K562 (cell line): ENCODE measurements around the gene PUS10. TPM values are rescaled to one million over a fixed set of nuclear protein-coding genes. Genes with fewer than 3 reads are reported as not detected.

Experiments
- ATAC-seq: fragments of 200-7000 bp; cut with Tn5 transposase; 3 replicates; pipeline ENCODE4 v1.9.1; 2020; ENCODE audit warnings: moderate library complexity
- BruUV-seq: library from RNA; stranded (reverse); fragments of 400-500 nt; replicated peaks from 2 replicates; lab custom pipeline; 2021; lab: Mats Ljungman, UMichigan
- CTCF ChIA-PET: fragments of 300-600 bp; formaldehyde crosslinking; extraction: SDS; loops from one replicate; lab custom pipeline; 2021; ENCODE audit warnings: low intra/inter-chr PET ratio; lab: Yijun Ruan, JAX
- POLR2A ChIA-PET: fragments of 300-600, 350-650 bp; sonication (Branson Sonifier 250); formaldehyde crosslinking; extraction: SDS; loops from one replicate; lab custom pipeline; 2021; ENCODE audit warnings: antibody characterized with exemption, inconsistent platforms; lab: Yijun Ruan, JAX
- DNase-seq, 4 experiments: peaks; one replicate each; pipeline versions ENCODE4 v3.0.0 to v3.0.0-alpha.2; 2011 to 2018; ENCODE audit warnings: low spot score in 3 of 4, mixed read lengths in 3 of 4; ENCODE audit errors: extremely low read depth in 1 of 4
- FAIRE-seq: peaks from 2 replicates; lab custom pipeline; 2011; peaks lifted over from hg19 to GRCh38; lab: Jason Lieb, UNC
- H2AFZ ChIP-seq: 2 replicates; pipeline ENCODE4 v1.6.0; 2011; ENCODE audit warnings: low read depth, low read length, control low read depth, inconsistent platforms
- H3K27ac ChIP-seq: fragments of 200-600 bp; 3 replicates; pipeline ENCODE4 v1.8.0; 2011; ENCODE audit warnings: low read depth, mild to moderate bottlenecking, control low read depth, inconsistent platforms, low read length, moderate library complexity, mixed read lengths; ENCODE audit errors: extremely low read depth
- H3K27me3 ChIP-seq, 2 experiments: fragments of 300-600 bp in 1 of 2; 2 replicates in 1 of 2; 3 replicates in 1 of 2; pipeline versions ENCODE4 v1.6.0 to v1.8.0; 2011; ENCODE audit warnings: inconsistent platforms in 2 of 2, low read length in 2 of 2, mild to moderate bottlenecking in 1 of 2, mixed read lengths in 1 of 2, moderate library complexity in 1 of 2; ENCODE audit not compliant: control insufficient read depth in 2 of 2, insufficient read depth in 2 of 2
- H3K36me3 ChIP-seq: fragments of 300-600 bp; 3 replicates; pipeline ENCODE4 v1.8.0; 2011; ENCODE audit warnings: mild to moderate bottlenecking, low read length, inconsistent platforms; ENCODE audit not compliant: control insufficient read depth, insufficient read depth
- H3K4me1 ChIP-seq, 2 experiments: fragments of 200-600 bp in 1 of 2; replicated peaks in 1 of 2; 2 replicates in 1 of 2; 3 replicates in 1 of 2; pipeline versions ENCODE4 v1.5.1 to v1.8.0; 2011; ENCODE audit warnings: inconsistent platforms in 2 of 2, low read length in 2 of 2, mild to moderate bottlenecking in 1 of 2, mixed read lengths in 1 of 2, moderate library complexity in 1 of 2; ENCODE audit not compliant: control insufficient read depth in 2 of 2, insufficient read depth in 2 of 2
- H3K4me2 ChIP-seq: 2 replicates; pipeline ENCODE4 v1.6.1; 2011; ENCODE audit warnings: low read length, control low read depth, inconsistent platforms, mixed read lengths; ENCODE audit not compliant: insufficient read depth
- H3K4me3 ChIP-seq: fragments of 200-600 bp; sonication (generic), shearing (Covaris generic); 2 replicates; pipeline ENCODE4 v1.5.1; 2016; ENCODE audit warnings: control low read depth, inconsistent platforms
- H3K79me2 ChIP-seq: fragments of 200-600 bp; 3 replicates; pipeline ENCODE4 v1.8.0; 2011; ENCODE audit warnings: low read length, inconsistent platforms; ENCODE audit not compliant: control insufficient read depth, insufficient read depth
- H3K9ac ChIP-seq, 2 experiments: 2 replicates each; pipeline versions ENCODE4 v1.6.0 to v1.6.1; 2011; ENCODE audit warnings: low read depth in 2 of 2, low read length in 2 of 2, control low read depth in 1 of 2, inconsistent platforms in 1 of 2, mild to moderate bottlenecking in 1 of 2, mixed read lengths in 1 of 2; ENCODE audit not compliant: insufficient read depth in 1 of 2
- H3K9me1 ChIP-seq: one replicate; pipeline ENCODE4 v1.6.0; 2011; ENCODE audit warnings: inconsistent platforms, mild to moderate bottlenecking, low read length, moderate library complexity; ENCODE audit not compliant: control insufficient read depth, insufficient read depth
- H3K9me3 ChIP-seq: replicated peaks from 2 replicates; pipeline ENCODE4 v1.5.1; 2011; ENCODE audit warnings: low read depth, low read length, inconsistent platforms; ENCODE audit not compliant: control insufficient read depth, insufficient read depth
- H4K20me1 ChIP-seq: replicated peaks from 2 replicates; pipeline ENCODE4 v1.6.1; 2011; ENCODE audit warnings: low read length, inconsistent platforms, mixed read lengths; ENCODE audit not compliant: control insufficient read depth, insufficient read depth
- ZFP91 ChIP-seq: sonication (generic); formaldehyde crosslinking; IDR thresholded peaks from 2 replicates; pipeline ENCODE4 v1.8.0; 2022; ENCODE audit warnings: mild to moderate bottlenecking, missing genetic modification reagents
- ZNF76 ChIP-seq: fragments of 250-450 bp; sonication (Bioruptor Pico); IDR thresholded peaks from 2 replicates; pipeline ENCODE4 v1.4.0; 2020; ENCODE audit warnings: mild to moderate bottlenecking, moderate library complexity, borderline replicate concordance
- WGBS: fragments of 100-300 bp; shearing (Covaris generic); methylation state at CpG from one replicate; pipeline ENCODE4 v1.1.6; 2016; ENCODE audit warnings: low coverage, mixed read lengths; ENCODE audit not compliant: insufficient coverage; ENCODE audit errors: missing lambda C conversion rate; 5-methylcytosine and 5-hydroxymethylcytosine counted together
- in situ Hi-C: fragments of 300-500 bp; cut with MboI; formaldehyde crosslinking; loops from 4 replicates; pipeline ENCODE4 v1.15.0; 2018; ENCODE audit warnings: inconsistent platforms, mixed read lengths
- intact Hi-C: fragments of 100-400 bp; cut with micrococcal nuclease; formaldehyde crosslinking; loops from 2 replicates; pipeline ENCODE4 v1.14.2; 2022
- polyA plus RNA-seq, 8 experiments: library from polyadenylated mRNA; depleted of rRNA in 4 of 8; stranded (reverse) in 5 of 8; unstranded in 3 of 8; fragments of >200 nt; fragmentation: Nextera tagmentation in 2 of 8; fragmentation: Illumina TruSeq in 1 of 8; extraction: Ambion mirVana in 2 of 8; extraction: Trizol in 1 of 8; gene quantifications; 2 replicates each; pipeline versions ENCODE4 v1.2.1 to v1.2.3, GENCODE V29; 2011 to 2014; ENCODE audit warnings: inconsistent platforms in 1 of 8, missing spikeins in 1 of 8
- total RNA-seq, 7 experiments: library from RNA; depleted of rRNA in 6 of 7; stranded (reverse); fragments of >200 nt in 6 of 7; fragmentation: Illumina TruSeq in 2 of 7; extraction: Trizol in 2 of 7; gene quantifications; 2 replicates each; pipeline versions ENCODE4 v1.2.1 to v1.2.3, GENCODE V29; 2011 to 2021; ENCODE audit warnings: low replicate concordance in 1 of 7
- TF ChIP-seq, protein P1 (sequence below): fragments of 250-450 bp; sonication (Bioruptor Pico); IDR thresholded peaks from 2 replicates; pipeline ENCODE4 v1.4.0; 2020

Gene PUS10
- total and polyA plus RNA-seq, 9 of the 15 experiments (the other 6 are each of a cell fraction or from before 2014, with no cell fraction given), result 5.0 to 10.7 (median 7.6) TPM

GRCh38 chr2:60945341-60945740, 72.7 kb downstream of the PUS10 start:
- DNase-seq, result no peak
- FAIRE-seq, result no peak

More at GRCh38 chr2:60945341-60945740, 72.7 kb downstream of the PUS10 start:
- ATAC-seq, result no peak
- CTCF ChIA-PET, result no interaction called here
- Histone ChIP-seq H3K9me3 (no peaks in the 10 kb centered on the region), H2AFZ (no peak overlapping the region), H3K4me3 (no peak overlapping the region), H3K9me1 (no peaks in the 10 kb centered on the region), H3K4me1 (no peaks in the 10 kb centered on the region), H3K36me3 (no peaks in the 10 kb centered on the region; the same call in 2 of the 3 replicates), H3K79me2 (no peaks in the 10 kb centered on the region), H3K27me3 (no peaks in the 10 kb centered on the region), H4K20me1 (no peaks in the 10 kb centered on the region), H3K4me2 (no peak overlapping the region), H3K27ac (no peak overlapping the region), H3K9ac (no peak overlapping the region)
- POLR2A ChIA-PET, result no interaction called here
- BruUV-seq, result no TSS peak
- TF ChIP-seq ZFP91 (CRISPR knock-in tag) (no peak), ZNF76 (CRISPR knock-in tag) (no peak)
- TF ChIP-seq, protein P1, sequence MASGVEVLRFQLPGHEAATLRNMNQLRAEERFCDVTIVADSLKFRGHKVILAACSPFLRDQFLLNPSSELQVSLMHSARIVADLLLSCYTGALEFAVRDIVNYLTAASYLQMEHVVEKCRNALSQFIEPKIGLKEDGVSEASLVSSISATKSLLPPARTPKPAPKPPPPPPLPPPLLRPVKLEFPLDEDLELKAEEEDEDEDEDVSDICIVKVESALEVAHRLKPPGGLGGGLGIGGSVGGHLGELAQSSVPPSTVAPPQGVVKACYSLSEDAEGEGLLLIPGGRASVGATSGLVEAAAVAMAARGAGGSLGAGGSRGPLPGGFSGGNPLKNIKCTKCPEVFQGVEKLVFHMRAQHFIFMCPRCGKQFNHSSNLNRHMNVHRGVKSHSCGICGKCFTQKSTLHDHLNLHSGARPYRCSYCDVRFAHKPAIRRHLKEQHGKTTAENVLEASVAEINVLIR (CRISPR knock-in tag), result no peak
- intact Hi-C loops (no loop called here), in situ Hi-C loops (no loop called here)
- 83% methylated on average over 2 of the region's 2 CpGs for WGBS
